GM19395 (cell line): ENCODE results near the gene MLLT3.

Source experiments
- ATAC-seq: cut with Tn5 transposase; IDR thresholded peaks from one replicate; pipeline ENCODE4 v1.9.1; 2021; ENCODE audit warnings: mild to moderate bottlenecking, moderate library complexity; ENCODE audit not compliant: unreplicated experiment

MLLT3 gene

DNA sequence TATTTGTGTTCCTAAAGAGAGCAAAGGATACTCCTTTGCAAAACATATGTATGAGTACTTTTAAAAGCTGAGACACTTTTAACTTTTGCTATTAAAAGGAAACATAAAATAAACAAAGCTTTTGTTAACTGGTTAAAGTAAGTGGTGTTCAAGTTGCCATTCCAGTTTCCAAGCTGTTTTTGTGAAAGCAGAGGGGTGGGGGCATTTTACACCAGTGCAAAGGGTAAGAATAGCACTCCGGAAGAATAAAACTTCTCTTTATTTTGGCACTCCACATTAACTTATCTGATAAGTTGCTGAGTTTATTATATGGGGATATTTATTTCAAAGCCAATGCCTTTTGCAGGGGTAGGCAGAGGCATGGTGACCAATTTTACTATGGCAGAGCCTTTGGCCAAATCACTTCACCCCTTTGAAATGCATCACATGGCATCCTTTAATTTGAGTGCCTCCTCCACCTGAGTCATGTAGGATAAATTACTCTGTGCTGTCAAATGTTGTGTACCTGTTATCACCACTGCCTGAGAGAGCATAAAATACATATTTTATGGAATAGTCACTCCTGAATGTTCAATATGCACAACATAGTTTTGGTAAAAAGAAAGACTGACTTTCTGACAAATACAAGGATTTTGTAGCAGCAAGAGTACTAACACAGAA is 62.9 kb downstream of the MLLT3 start:
- ATAC-seq = no peak

DNA sequence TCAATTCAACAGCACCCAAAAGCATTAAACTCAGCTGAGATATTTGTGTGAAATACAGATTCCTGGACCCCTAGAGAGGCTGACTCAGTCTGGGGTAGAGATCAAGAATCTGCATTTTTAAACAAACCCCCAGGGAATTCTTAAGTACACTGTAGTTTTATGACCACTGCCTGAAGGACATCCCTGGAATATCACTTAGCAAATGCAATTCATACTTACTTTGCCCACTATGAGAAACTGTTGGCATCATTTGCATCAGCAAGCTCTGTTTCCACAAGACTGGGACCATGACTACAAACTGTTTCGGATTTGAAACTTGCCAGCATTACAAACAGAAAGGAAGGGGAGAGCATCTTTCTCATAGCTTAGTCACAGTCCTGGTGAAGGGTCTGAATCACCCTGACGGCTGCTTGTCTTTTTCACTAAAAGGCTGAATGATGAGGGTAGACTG is 63.7 kb downstream of the MLLT3 start:
- ATAC-seq = no peak

DNA sequence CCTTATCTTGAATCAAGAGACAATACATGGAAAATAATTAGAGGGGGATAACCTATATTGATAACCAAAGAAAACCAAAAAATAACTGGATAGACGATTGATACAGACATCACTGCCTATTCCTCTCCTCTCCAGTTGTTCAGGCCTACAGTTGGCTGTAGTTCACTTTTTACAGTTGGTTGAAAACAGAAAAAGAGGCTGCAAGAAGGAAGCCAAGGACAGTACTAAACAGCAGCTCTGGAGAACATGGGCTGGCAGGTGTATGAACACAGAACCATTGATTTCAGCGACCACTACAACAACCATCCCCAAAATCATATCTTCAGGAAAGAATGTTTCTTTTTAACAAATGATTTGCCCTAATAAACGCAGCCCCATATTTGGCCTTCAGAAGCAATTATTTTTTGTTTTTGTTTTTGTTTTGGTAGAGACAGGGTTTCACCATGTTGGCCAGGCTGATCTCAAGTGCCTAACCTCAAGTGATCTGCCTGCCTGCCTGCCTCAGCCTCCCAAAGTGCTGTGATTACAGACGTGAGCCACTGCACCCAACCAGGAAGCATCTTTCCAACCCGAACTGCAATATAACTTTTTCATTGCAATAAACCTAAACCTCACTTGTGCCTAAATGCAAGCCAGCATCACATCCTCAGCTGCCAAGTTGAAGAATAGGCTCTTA is 64.3 kb downstream of the MLLT3 start:
- ATAC-seq = no peak

DNA sequence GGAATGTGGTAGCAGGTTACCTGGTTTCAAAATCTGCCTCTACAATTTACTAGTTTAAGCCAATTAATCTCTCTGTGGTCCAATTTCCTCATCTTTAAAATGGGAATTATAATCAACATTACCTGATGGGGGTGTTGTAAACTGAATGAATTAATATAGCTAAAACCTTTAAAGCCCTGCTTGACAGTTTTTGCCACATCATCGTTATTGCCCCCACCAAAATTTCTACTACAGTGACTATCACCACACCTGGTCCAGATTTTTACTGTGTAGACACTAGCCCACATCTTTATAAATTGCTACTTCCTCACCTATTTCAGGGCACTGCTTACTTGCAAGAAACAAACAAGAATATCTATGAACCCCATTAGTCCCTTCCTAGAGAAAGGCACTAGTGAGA is 65.0 kb downstream of the MLLT3 start:
- no peak for ATAC-seq

DNA sequence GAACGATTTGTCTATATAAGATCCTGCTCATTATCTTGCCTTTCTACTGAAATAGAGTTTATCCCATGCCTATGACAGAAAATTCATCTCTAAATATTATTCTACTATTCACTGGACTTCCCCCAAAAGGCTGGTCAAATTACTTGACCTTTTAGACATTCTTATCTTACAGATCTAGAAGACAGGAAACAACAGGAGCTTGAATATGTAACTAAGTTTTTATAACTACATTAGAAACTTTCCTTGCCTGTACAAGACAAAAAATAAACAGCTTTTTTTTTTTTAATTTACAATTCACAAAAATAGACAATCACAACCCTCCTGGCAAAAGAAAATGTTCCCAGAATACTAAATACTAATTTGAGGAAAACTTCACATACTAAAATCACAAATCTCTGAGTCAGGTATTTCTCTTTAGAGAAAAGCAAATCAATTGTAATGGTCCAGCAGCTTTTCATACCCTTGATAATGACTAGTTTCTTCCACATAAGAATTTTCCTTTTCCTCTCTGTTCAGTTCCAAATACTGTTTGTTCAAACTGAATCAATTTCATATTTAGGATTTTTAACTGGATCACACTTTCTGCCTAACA is 68.6 kb downstream of the MLLT3 start:
- ATAC-seq = peak; percentile 29

DNA sequence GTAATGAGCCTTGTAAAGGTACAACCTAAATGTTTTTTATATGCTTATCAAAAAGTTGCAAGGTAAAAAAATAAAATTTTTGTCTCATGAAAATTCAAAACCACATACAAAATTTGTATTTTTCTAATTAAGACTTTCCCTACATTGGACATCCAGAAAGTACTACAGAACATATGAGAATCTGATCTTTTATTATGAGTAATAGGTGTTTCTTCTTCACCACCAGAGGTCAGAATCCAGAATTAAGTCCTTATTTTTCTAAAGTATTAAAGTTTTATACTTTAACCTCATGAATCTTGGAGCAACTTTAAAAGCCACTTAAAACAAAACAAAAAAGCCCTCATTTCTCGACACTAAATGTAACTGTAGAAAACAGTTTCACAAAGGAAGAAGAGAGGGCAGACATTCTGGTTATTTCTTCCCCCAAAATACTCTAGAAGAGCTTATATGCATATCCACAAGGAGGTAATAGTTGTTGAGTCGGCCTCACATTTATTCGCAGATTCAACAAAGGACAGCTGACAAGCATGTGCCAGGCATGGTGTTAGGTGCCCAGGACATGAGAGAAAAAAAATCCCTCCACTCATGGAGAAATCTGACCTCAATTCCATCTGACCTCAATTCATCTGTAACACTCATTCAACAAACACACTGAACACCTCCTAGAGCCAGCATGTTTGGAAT is 69.3 kb downstream of the MLLT3 start:
- peak; percentile 52 for ATAC-seq

DNA sequence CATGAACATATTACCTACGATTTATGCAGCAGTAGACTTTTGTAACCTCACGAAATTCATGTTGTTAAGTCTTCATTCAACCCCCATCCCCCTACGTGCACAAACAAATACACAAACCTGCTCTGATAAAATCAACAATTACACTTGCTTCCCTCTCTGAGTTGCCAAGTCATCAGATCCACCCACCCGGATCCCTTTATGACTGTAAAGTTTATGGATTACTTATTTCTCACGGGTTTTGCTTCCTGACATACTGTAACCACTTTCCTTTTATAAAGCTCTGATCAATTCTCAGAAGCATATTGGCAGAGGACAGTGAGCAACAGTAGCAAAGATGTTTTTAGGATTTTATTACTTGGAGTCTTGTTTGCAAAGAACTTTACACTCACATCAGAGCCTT is 70.5 kb downstream of the MLLT3 start:
- peak; percentile 70 for ATAC-seq

DNA sequence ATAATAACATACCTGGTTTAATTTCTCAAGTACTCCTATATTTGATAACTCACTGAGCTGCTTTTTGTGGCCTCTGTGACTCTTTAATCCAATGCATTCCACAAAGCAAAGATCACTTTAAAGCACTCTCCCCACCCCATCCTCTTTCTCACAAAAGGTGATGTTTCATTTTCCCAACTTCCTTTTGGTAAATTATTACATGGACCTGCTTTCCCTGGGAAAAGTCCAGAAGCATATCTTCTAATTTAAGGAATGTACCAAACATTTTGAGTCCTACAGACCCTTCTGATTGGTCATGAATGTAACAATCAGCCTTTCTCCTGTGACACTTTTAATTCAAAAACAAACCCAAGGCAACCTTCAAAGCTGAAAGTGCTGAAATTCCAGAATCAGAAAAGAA is 71.1 kb downstream of the MLLT3 start:
- ATAC-seq = no peak

DNA sequence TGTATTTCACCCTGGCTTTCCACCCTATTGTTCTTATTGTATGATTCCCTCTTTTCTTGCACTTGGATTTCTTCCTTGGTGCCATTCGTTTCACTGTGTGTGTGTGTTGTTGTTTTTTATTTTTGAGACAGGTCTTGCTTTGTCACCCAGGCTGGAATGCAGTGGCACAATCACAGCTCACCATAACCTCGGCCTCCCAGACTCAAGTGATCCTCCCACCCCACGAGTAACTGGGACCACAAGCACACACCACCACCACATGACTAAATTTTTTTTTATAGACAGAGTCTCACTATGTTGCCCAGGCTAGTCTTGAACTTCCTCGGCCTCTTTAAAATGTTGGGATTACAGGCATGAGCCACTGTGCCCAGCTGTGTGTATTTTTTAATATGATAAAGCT is 72.0 kb downstream of the MLLT3 start:
- no peak for ATAC-seq

DNA sequence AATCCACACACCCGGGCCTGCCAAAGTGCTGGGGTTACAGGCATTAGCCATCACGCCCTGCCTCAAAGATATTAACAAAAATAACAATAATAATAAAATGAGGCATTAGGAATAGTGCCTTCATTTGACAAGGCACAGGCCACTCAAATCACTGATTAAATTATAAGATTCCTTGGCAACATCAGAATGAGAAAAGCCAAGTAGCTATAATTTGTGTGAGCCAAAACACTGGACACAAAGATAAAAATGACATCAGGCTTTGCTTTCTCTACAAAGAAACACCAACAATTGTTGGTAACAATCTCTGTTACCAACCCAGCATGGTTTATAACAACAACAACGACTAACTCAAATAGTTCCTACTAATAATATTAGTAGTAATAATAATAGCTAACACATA is 73.2 kb downstream of the MLLT3 start:
- no peak for ATAC-seq

DNA sequence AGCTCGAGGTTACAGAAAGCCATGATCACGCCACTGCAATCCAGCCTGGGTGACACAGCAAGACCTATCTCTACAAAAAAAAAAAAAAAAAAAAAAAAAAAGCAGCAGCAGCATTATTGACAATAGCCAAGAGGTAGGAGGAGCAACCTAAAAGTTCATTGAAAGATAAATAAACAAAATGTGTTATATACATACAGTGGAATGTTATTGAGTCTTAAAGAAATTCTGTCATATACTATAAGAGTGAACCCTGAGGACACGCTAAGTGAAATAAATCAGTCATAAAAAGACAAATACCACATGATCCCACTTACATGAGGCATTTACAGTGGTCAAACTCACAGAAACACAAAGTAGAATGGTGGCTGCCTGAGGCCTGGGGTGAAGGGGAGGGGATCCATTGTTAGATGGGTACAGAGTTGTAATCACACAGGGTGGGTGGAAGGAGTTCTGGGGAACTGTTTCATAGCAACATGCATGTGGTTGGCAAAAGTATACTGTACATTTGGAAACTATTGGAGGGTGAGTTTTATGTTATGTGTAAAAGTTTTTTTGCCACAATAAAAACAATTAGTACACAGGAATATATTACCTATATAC is 77.2 kb downstream of the MLLT3 start:
- no peak for ATAC-seq

DNA sequence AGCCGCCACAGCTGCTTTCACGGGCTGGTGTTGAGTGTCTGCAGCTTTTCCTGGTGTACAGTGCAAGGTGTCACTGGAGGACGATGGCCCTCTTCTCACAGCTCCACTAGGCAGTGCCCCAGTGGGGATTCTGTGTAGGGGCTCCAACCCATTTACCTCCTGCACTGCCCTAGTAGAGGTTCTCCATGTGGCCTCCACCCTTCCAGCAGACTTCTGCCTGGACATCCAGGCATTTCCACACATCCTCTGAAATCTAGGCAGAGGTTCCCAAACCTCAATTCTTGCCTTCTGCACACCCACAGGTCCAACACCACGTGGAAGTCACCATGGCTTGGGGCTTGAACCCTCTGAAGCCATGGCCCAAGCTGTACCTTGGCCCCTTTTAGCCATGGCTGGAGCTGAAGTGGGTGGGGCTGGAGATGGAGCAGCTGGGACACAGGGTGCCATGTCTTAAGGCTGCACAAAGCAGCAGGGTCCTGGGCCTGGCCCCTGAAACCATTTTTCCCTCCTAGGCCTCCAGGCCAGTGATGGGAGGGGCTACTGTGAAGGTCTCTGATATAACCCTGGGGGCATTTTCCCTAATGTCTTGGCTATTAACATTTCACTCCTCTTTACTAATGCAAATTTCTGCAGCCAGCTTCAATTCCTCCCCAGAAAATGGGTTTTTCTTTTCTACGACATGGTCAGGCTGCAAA is 82.0 kb downstream of the MLLT3 start:
- no peak for ATAC-seq

DNA sequence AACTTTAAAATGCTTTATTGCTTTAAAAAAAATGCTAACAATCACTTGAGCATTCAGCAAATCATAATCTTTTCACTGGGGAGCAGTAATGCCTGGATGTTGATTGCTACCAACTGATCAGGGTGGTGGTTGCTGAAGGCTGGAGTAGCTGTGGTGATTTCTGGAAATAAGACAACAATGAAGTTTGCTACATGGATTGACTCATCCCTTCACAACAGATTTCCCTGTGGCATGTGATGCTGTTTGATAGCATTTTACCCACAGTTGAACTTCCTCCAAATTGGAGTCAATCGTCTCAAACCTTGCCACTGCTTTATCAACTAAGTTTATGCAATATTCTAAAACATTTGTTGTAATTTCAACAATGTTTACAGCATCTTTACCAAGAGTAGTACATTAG is 83.3 kb downstream of the MLLT3 start:
- ATAC-seq = no peak

DNA sequence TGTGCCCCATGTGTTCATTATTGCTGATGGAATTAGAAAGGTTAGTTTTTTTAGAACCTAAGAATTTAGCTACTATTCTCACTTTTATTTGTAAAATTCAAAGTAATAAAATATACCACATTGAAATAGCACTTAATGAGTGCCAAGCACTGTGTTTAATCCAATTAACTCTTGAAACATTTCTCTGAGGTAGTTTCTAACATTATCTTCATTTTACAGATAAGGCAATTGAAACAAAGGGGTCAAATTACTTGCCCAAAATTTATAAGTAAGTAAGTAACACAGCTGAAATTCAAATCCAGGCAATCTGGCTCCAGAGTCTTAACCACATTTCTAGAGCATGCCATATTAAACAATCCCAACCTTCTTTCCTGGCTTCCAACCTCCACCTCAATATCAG is 84.2 kb downstream of the MLLT3 start:
- no peak for ATAC-seq

DNA sequence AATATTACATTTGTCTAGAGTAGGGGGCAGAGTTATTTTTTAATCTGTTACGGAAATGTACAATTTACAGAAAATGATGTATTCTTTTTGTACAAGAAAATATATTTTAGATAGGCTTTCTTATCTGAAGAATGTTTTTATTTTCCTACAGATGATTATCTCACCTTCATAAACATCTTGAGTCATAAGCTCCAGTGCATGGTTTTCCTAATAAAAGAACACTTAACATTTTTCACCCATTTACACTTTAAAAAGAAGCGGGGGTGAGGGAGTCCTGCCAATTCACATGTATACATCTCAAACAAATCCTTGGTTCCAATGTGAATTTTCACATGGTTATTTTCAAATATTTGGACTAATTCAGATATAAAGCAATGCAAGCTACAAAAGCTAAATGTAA is 85.0 kb downstream of the MLLT3 start:
- no peak for ATAC-seq

DNA sequence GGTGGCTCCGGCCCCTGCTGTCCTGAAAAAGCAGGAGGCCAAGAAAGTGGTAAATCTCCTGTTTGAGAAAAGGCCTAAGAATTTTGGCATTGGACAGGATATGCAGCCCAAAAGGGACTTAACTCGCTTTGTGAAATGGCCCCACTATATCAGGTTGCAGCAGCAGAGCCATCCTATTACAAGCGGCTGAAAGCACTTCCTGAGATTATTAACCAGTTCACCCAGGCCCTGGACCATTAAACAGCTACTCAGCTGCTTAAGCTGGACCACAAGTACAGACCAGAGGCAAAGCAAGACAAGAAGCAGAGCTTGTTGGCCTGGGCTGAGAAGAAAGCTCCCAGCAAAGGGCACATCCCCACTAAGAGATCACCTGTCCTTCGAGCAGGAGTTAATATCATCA is 89.7 kb downstream of the MLLT3 start:
- ATAC-seq = no peak

DNA sequence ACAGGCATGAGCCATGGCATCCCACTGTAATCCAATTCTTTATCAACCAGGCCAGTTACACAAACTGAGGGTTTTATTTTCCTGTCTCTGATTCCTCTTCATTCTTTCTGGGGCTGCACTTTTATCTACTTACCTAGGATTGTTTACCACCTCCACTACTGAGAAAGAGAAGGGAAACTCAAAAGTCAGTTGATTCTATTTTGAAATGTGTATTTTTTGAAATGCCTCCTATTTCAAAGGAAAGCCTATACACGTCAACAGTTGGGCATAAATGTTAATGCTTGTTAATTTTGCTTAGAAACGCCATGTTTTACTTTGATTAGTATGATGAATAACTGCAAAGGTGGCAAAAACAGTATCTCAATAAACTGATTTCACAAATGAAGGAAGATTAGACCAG is 92.5 kb downstream of the MLLT3 start:
- no peak for ATAC-seq

DNA sequence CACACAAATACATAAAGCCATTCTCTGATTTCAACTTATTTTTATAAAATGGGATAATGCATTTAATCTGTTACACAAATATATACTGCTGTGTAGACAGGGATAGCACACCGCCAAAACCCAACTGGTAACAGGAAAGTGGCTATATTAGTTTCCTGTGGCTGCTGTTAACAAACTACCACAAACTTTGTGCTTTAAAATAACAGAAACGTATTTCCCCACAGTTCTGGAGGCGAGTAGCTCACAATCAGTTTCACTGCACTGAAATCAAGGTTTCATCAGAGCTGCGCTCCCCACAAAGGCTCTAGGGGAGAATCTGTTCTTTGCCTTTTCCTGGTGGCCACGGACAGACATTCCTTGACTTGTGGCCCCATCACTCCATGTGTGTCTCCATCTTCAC is 94.0 kb downstream of the MLLT3 start:
- ATAC-seq = no peak

DNA sequence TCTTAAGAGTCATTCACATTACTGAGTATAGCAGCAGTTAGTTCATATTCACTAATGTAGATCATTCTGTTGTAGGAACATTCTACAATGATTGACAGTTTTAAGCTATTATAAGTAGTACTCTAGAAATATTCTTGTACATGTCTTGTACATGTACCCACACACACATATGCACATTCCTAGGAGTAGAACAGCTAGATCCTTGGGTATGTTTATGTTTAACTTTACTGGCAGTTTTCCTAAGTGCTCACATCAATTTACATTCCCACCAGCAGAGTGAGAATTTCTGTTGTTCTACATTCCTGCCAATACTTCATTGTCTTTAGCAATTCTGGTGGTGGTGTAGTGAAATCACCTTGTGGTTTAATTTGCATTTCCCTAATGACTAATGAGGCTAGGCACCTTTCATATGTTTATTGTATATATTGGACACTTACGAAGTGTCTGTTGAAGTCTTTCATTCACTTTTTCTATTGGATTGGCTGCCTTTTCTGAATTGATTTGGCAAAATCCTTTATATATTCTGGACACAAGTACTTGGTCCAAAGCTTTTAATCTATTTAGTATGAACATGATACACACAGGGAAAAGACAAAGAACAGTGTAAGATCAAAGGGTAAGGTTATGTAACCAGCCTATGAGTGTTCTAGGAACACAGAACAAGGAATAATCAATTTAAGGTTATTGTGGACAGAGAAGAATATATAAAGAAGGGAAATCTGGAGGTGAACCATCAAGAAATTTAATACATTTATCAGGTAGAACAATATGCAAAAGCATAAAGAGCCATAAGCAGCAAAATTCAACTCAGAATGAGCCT is 95.6 kb downstream of the MLLT3 start:
- ATAC-seq = peak; percentile 77

DNA sequence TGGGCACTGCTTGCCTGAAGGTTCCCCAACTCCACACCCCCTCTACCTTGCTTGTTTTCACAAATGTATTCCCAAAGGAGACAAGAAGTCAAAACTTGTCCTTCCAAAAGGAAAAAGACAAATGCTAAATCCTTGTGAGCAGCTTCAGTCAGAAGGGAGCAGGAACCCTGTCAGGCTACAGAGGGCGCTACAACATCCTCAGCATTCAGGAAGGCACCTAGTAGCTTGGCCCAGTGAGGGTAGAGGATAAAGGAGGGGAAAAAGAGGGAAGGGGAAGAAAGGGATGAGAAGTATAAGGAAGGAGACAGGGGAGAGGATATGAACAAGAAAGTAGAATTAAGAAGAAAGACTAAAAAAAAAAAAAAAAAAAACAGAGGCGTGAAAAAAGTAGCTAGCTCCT is 97.5 kb downstream of the MLLT3 start:
- ATAC-seq = no peak
